Measurements from ENCODE around the gene ARHGEF7. TPM values are rescaled to one million over a fixed set of nuclear protein-coding genes. Genes with fewer than 3 reads are reported as not detected.

Gene ARHGEF7
- total RNA-seq, 5 donors from 2014 or later (not counting 1 experiment from before 2014, with no cell fraction given), result 68.0 to 85.8 (median 83.7) TPM

- H3K36me3 ChIP-seq (ENCODE audit: control insufficient read depth in 2 of 2, extremely low read depth in 1 of 2, insufficient read depth in 1 of 2, low read length in 1 of 2), result peaks cover 2 to 18% of the 10 kb centered on the region in 2 donors
- 100% methylated on average over 4 of the region's 8 CpGs for WGBS (ENCODE audit: insufficient coverage)
- ATAC-seq (replicated peaks in 1 of 4) (no peak), DNase-seq (no peak)
- CTCF ChIA-PET, result no interaction called here
- H3K4me1 ChIP-seq (ENCODE audit: control insufficient read depth in 1 of 2, extremely low read depth in 1 of 2, insufficient read depth in 2 of 2, low read length in 2 of 2), result peaks cover 2 to 7% of the 10 kb centered on the region in 2 experiments
- no peak overlapping the region for H3K27ac ChIP-seq (ENCODE audit: low read length)
- H3K27me3 ChIP-seq (replicated peaks in 1 of 2; ENCODE audit: control insufficient read depth in 2 of 2, extremely low read depth in 1 of 2, insufficient read depth in 2 of 2, low read length in 1 of 2), result no peaks in the 10 kb centered on the region
- H3K27ac Mint-ChIP-seq, result no peak overlapping the region
- H3K9me3 Mint-ChIP-seq, result no peaks in the 10 kb centered on the region
- H3K4me1 Mint-ChIP-seq, result peaks cover 31 to 39% (median 31%) of the 10 kb centered on the region in 3 donors
- H3K4me3 ChIP-seq (ENCODE audit: control insufficient read depth in 1 of 2, extremely low read depth in 1 of 2, low read length in 1 of 2), result no peak overlapping the region
- peaks cover 22% of the 10 kb centered on the region for H3K36me3 Mint-ChIP-seq
- POLR2A ChIA-PET, result no interaction called here
- H3K4me3 Mint-ChIP-seq, result no peak overlapping the region
- no peaks in the 10 kb centered on the region for H3K27me3 Mint-ChIP-seq
- no peaks in the 10 kb centered on the region for H3K9me3 ChIP-seq
Observed at GRCh38 chr13:111219950-111220349, 104.8 kb downstream of the ARHGEF7 start.

GRCh38 chr13:111225166-111225565 lies 110.1 kb downstream of the ARHGEF7 start:
- ATAC-seq (replicated peaks in 1 of 4) (no peak), DNase-seq (no peak)
- no peak overlapping the region for H3K27ac ChIP-seq (ENCODE audit: low read length)
- Mint-ChIP-seq H3K27me3 (no peaks in the 10 kb centered on the region), H3K9me3 (no peaks in the 10 kb centered on the region), H3K4me3 (peak overlapping the region in 1 of 3 donors; percentile 10), H3K36me3 (peaks cover 35% of the 10 kb centered on the region), H3K4me1 (peaks cover 28 to 35% (median 34%) of the 10 kb centered on the region in 3 donors), H3K27ac (no peak overlapping the region)
- POLR2A ChIA-PET, result interaction anchor here in 1 of 2 donors (0.7 kb wide), 1 partner anchor 50 kb away, joined by 4 read pairs; no protein-coding TSS in a partner anchor
- H3K27me3 ChIP-seq (replicated peaks in 1 of 2; ENCODE audit: control insufficient read depth in 2 of 2, extremely low read depth in 1 of 2, insufficient read depth in 2 of 2, low read length in 1 of 2), result no peaks in the 10 kb centered on the region
- H3K36me3 ChIP-seq (ENCODE audit: control insufficient read depth in 2 of 2, extremely low read depth in 1 of 2, insufficient read depth in 1 of 2, low read length in 1 of 2), result peaks cover 12 to 26% of the 10 kb centered on the region in 2 donors
- peaks cover 0 to 6% of the 10 kb centered on the region in 2 experiments for H3K4me1 ChIP-seq (ENCODE audit: control insufficient read depth in 1 of 2, extremely low read depth in 1 of 2, insufficient read depth in 2 of 2, low read length in 2 of 2)
- WGBS (ENCODE audit: insufficient coverage), result no CpG with 5 or more reads among the region's 6 CpGs
- no peaks in the 10 kb centered on the region for H3K9me3 ChIP-seq
- no peak overlapping the region for H3K4me3 ChIP-seq (ENCODE audit: control insufficient read depth in 1 of 2, extremely low read depth in 1 of 2, low read length in 1 of 2)
- CTCF ChIA-PET, result interaction anchor here (0.6 to 3.3 kb wide), 6 partner anchors 21 to 203 kb away, joined by 3 to 35 read pairs (median 3); no protein-coding TSS in a partner anchor

- CTCF ChIA-PET, result interaction anchor here (0.6 to 3.3 kb wide), 7 partner anchors 22 to 202 kb away, joined by 3 to 35 read pairs (median 3); no protein-coding TSS in a partner anchor
- POLR2A ChIA-PET, result interaction anchor here in 1 of 2 donors (0.7 kb wide), 1 partner anchor 51 kb away, joined by 4 read pairs; no protein-coding TSS in a partner anchor
- Mint-ChIP-seq H3K27ac (no peak overlapping the region), H3K36me3 (peaks cover 32% of the 10 kb centered on the region), H3K27me3 (no peaks in the 10 kb centered on the region), H3K4me1 (peaks cover 32 to 36% (median 34%) of the 10 kb centered on the region in 3 donors), H3K9me3 (no peaks in the 10 kb centered on the region), H3K4me3 (peak overlapping the region in 1 of 3 donors; percentile 10)
- Histone ChIP-seq H3K27ac (ENCODE audit: low read length) (no peak overlapping the region), H3K36me3 (ENCODE audit: control insufficient read depth in 2 of 2, extremely low read depth in 1 of 2, insufficient read depth in 1 of 2, low read length in 1 of 2) (peaks cover 12 to 27% of the 10 kb centered on the region in 2 donors), H3K27me3 (replicated peaks in 1 of 2; ENCODE audit: control insufficient read depth in 2 of 2, extremely low read depth in 1 of 2, insufficient read depth in 2 of 2, low read length in 1 of 2) (no peaks in the 10 kb centered on the region), H3K9me3 (no peaks in the 10 kb centered on the region), H3K4me3 (ENCODE audit: control insufficient read depth in 1 of 2, extremely low read depth in 1 of 2, low read length in 1 of 2) (no peak overlapping the region), H3K4me1 (ENCODE audit: control insufficient read depth in 1 of 2, extremely low read depth in 1 of 2, insufficient read depth in 2 of 2, low read length in 2 of 2) (peaks cover 0 to 6% of the 10 kb centered on the region in 2 experiments)
- 64% methylated on average over 3 of the region's 7 CpGs for WGBS (ENCODE audit: insufficient coverage)
- DNase-seq, result no peak
- peak in 1 of 4 experiments; percentile 19 for ATAC-seq (replicated peaks in 1 of 4)
Observed at GRCh38 chr13:111225810-111226546, 110.9 kb downstream of the ARHGEF7 start.

- Histone ChIP-seq H3K27me3 (replicated peaks in 1 of 2; ENCODE audit: control insufficient read depth in 2 of 2, extremely low read depth in 1 of 2, insufficient read depth in 2 of 2, low read length in 1 of 2) (no peaks in the 10 kb centered on the region), H3K36me3 (ENCODE audit: control insufficient read depth in 2 of 2, extremely low read depth in 1 of 2, insufficient read depth in 1 of 2, low read length in 1 of 2) (peaks cover 20 to 36% of the 10 kb centered on the region in 2 donors), H3K4me1 (ENCODE audit: control insufficient read depth in 1 of 2, extremely low read depth in 1 of 2, insufficient read depth in 2 of 2, low read length in 2 of 2) (peaks cover 0 to 6% of the 10 kb centered on the region in 2 experiments), H3K9me3 (no peaks in the 10 kb centered on the region), H3K4me3 (ENCODE audit: control insufficient read depth in 1 of 2, extremely low read depth in 1 of 2, low read length in 1 of 2) (no peak overlapping the region), H3K27ac (ENCODE audit: low read length) (no peak overlapping the region)
- peaks cover 41% of the 10 kb centered on the region for H3K36me3 Mint-ChIP-seq
- CTCF ChIA-PET, result no interaction called here
- no peak overlapping the region for H3K4me3 Mint-ChIP-seq
- POLR2A ChIA-PET, result no interaction called here
- DNase-seq (no peak), ATAC-seq (replicated peaks in 1 of 4) (no peak)
- no CpG with 5 or more reads among the region's 2 CpGs for WGBS (ENCODE audit: insufficient coverage)
- H3K27ac Mint-ChIP-seq, result no peak overlapping the region
- no peaks in the 10 kb centered on the region for H3K9me3 Mint-ChIP-seq
- peaks cover 46 to 47% (median 46%) of the 10 kb centered on the region in 3 donors for H3K4me1 Mint-ChIP-seq
- no peaks in the 10 kb centered on the region for H3K27me3 Mint-ChIP-seq
Observed at GRCh38 chr13:111227405-111227804, 112.3 kb downstream of the ARHGEF7 start.

- Histone ChIP-seq H3K36me3 (ENCODE audit: control insufficient read depth in 2 of 2, extremely low read depth in 1 of 2, insufficient read depth in 1 of 2, low read length in 1 of 2) (peaks cover 20 to 40% of the 10 kb centered on the region in 2 donors), H3K4me1 (ENCODE audit: control insufficient read depth in 1 of 2, extremely low read depth in 1 of 2, insufficient read depth in 2 of 2, low read length in 2 of 2) (peaks cover 0 to 6% of the 10 kb centered on the region in 2 experiments), H3K4me3 (ENCODE audit: control insufficient read depth in 1 of 2, extremely low read depth in 1 of 2, low read length in 1 of 2) (no peak overlapping the region), H3K27ac (ENCODE audit: low read length) (no peak overlapping the region), H3K9me3 (no peaks in the 10 kb centered on the region), H3K27me3 (replicated peaks in 1 of 2; ENCODE audit: control insufficient read depth in 2 of 2, extremely low read depth in 1 of 2, insufficient read depth in 2 of 2, low read length in 1 of 2) (no peaks in the 10 kb centered on the region)
- H3K9me3 Mint-ChIP-seq, result no peaks in the 10 kb centered on the region
- 95% methylated on average over 23 of the region's 27 CpGs for WGBS (ENCODE audit: insufficient coverage)
- no peaks in the 10 kb centered on the region for H3K27me3 Mint-ChIP-seq
- H3K27ac Mint-ChIP-seq, result no peak overlapping the region
- ChIA-PET POLR2A (no interaction called here), CTCF (no interaction called here)
- ATAC-seq (replicated peaks in 1 of 4) (no peak), DNase-seq (no peak)
- peaks cover 44% of the 10 kb centered on the region for H3K36me3 Mint-ChIP-seq
- no peak overlapping the region for H3K4me3 Mint-ChIP-seq
- H3K4me1 Mint-ChIP-seq, result peaks cover 39 to 57% (median 48%) of the 10 kb centered on the region in 3 donors
Observed at GRCh38 chr13:111228262-111229144, 113.4 kb downstream of the ARHGEF7 start.

- Mint-ChIP-seq H3K4me1 (peaks cover 32 to 56% (median 40%) of the 10 kb centered on the region in 3 donors), H3K4me3 (no peak overlapping the region), H3K27ac (no peak overlapping the region), H3K9me3 (no peaks in the 10 kb centered on the region), H3K36me3 (peaks cover 53% of the 10 kb centered on the region), H3K27me3 (no peaks in the 10 kb centered on the region)
- no peak overlapping the region for H3K4me3 ChIP-seq (ENCODE audit: control insufficient read depth in 1 of 2, extremely low read depth in 1 of 2, low read length in 1 of 2)
- ChIA-PET POLR2A (no interaction called here), CTCF (interaction anchor here in 1 of 2 donors (1.4 kb wide), 1 partner anchor 163 kb away, joined by 4 read pairs; no protein-coding TSS in a partner anchor)
- no peaks in the 10 kb centered on the region for H3K9me3 ChIP-seq
- no peak for DNase-seq
- H3K27me3 ChIP-seq (replicated peaks in 1 of 2; ENCODE audit: control insufficient read depth in 2 of 2, extremely low read depth in 1 of 2, insufficient read depth in 2 of 2, low read length in 1 of 2), result no peaks in the 10 kb centered on the region
- peaks cover 0 to 3% of the 10 kb centered on the region in 2 experiments for H3K4me1 ChIP-seq (ENCODE audit: control insufficient read depth in 1 of 2, extremely low read depth in 1 of 2, insufficient read depth in 2 of 2, low read length in 2 of 2)
- no peak overlapping the region for H3K27ac ChIP-seq (ENCODE audit: low read length)
- 94% methylated on average over 9 of the region's 10 CpGs for WGBS (ENCODE audit: insufficient coverage)
- ATAC-seq (replicated peaks in 1 of 4), result no peak
- peaks cover 30 to 50% of the 10 kb centered on the region in 2 donors for H3K36me3 ChIP-seq (ENCODE audit: control insufficient read depth in 2 of 2, extremely low read depth in 1 of 2, insufficient read depth in 1 of 2, low read length in 1 of 2)
Observed at GRCh38 chr13:111230385-111230930, 115.3 kb downstream of the ARHGEF7 start.
